ENCODE measurements around the gene LCAT.
A peak's percentile ranks its signal among the peaks of the same experiment; 100 is the strongest.

Gene LCAT

DNA sequence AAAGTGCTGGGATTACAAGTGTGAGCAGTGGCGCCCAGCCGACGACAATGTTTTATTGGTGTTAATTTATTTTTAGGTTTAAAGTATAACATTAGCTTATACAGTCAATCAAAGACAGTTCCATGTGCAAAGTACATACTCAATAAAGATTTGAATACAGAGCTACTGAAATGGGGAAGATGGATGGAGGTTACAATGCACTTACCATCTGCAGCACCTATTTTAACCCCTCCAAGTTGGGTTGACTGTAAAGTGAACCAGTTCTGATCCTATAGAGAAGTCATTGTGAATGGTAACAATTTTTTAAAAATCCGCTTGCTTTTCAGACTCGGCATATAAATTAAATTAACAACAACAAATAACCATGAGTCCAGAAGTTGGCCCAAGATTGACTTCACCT, 51.5 kb downstream of the LCAT start:
- TF ChIP-seq, protein P1, sequence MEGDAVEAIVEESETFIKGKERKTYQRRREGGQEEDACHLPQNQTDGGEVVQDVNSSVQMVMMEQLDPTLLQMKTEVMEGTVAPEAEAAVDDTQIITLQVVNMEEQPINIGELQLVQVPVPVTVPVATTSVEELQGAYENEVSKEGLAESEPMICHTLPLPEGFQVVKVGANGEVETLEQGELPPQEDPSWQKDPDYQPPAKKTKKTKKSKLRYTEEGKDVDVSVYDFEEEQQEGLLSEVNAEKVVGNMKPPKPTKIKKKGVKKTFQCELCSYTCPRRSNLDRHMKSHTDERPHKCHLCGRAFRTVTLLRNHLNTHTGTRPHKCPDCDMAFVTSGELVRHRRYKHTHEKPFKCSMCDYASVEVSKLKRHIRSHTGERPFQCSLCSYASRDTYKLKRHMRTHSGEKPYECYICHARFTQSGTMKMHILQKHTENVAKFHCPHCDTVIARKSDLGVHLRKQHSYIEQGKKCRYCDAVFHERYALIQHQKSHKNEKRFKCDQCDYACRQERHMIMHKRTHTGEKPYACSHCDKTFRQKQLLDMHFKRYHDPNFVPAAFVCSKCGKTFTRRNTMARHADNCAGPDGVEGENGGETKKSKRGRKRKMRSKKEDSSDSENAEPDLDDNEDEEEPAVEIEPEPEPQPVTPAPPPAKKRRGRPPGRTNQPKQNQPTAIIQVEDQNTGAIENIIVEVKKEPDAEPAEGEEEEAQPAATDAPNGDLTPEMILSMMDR (IDR thresholded peaks at IDR 0.05; ENCODE audit: insufficient read depth, low read depth, low read length, missing control alignments), result no peak
- DNase-seq (ENCODE audit: low read depth), result no peak
- peak overlapping the region; percentile 52 for H3K4me3 ChIP-seq (ENCODE audit: low read length)

Data from epithelial cell of esophagus (primary cell).